Uterus (tissue), 2 donors: ENCODE data around the gene TMEM185B.

ENCODE experiments used
- CTCF ChIP-seq, 4 experiments: fragments of 200-600 bp in 2 of 4; fragments of 450-650 bp in 2 of 4; sonication (generic) in 2 of 4; IDR thresholded peaks; one replicate each; pipeline ENCODE4 v1.5.1; 2016 to 2019; ENCODE audit warnings: antibody characterized with exemption in 4 of 4, mild to moderate bottlenecking in 2 of 4, moderate library complexity in 1 of 4
- POLR2A ChIP-seq, 2 donors: fragments of 450-650 bp; IDR thresholded peaks; one replicate each; pipeline ENCODE4 v1.6.1; 2016; ENCODE audit warnings: antibody characterized with exemption in 2 of 2, mild to moderate bottlenecking in 1 of 2, moderate library complexity in 1 of 2

GRCh38 chr2:120177973-120178372 lies 45.2 kb downstream of the TMEM185B start:
- TF ChIP-seq CTCF (IDR thresholded peaks at IDR 0.05) (no peak), POLR2A (IDR thresholded peaks at IDR 0.05) (no peak)
